HG03196 (cell line): Measurements from ENCODE around the gene OGFR.

ENCODE experiments used
- ATAC-seq: cut with Tn5 transposase; IDR thresholded peaks from one replicate; pipeline ENCODE4 v1.9.1; 2021; ENCODE audit not compliant: unreplicated experiment

OGFR gene

GRCh38 chr20:62824476-62825332 is 20.1 kb downstream of the OGFR start:
- ATAC-seq = no peak

- ATAC-seq = no peak
Observed at GRCh38 chr20:62825333-62825985, 20.8 kb downstream of the OGFR start.

GRCh38 chr20:62825986-62826645 is 21.5 kb downstream of the OGFR start:
- no peak for ATAC-seq

- no peak for ATAC-seq
Observed at GRCh38 chr20:62826646-62827310, 22.1 kb downstream of the OGFR start.

- no peak for ATAC-seq
Observed at GRCh38 chr20:62827311-62828038, 22.8 kb downstream of the OGFR start.

GRCh38 chr20:62828051-62828450 is 23.4 kb downstream of the OGFR start:
- ATAC-seq = no peak

GRCh38 chr20:62828511-62829230 is 24.0 kb downstream of the OGFR start:
- ATAC-seq = no peak

- no peak for ATAC-seq
Observed at GRCh38 chr20:62829231-62830230, 24.9 kb downstream of the OGFR start.

- no peak for ATAC-seq
Observed at GRCh38 chr20:62830251-62830650, 25.6 kb downstream of the OGFR start.

GRCh38 chr20:62830821-62831220 is 26.2 kb downstream of the OGFR start:
- ATAC-seq = no peak

- ATAC-seq = no peak
Observed at GRCh38 chr20:62831361-62831788, 26.7 kb downstream of the OGFR start.

GRCh38 chr20:62831854-62832211 is 27.2 kb downstream of the OGFR start:
- no peak for ATAC-seq

- ATAC-seq = no peak
Observed at GRCh38 chr20:62832212-62832922, 27.7 kb downstream of the OGFR start.

- no peak for ATAC-seq
Observed at GRCh38 chr20:62832951-62833391, 28.3 kb downstream of the OGFR start.

GRCh38 chr20:62834967-62835730 is 30.5 kb downstream of the OGFR start:
- no peak for ATAC-seq

- ATAC-seq = no peak
Observed at GRCh38 chr20:62835931-62836861, 31.6 kb downstream of the OGFR start.
